Keratinocyte (primary cell): Measurements from ENCODE around the gene ERMP1. TPM values are rescaled to one million over a fixed set of nuclear protein-coding genes. Genes with fewer than 3 reads are reported as not detected.

Experiments
- DNase-seq: peaks from one replicate; pipeline ENCODE4 v3.0.0-alpha.2; 2011; ENCODE audit warnings: low read depth, missing footprints, low spot score
- FAIRE-seq: peaks from 2 replicates; lab custom pipeline; 2011; peaks lifted over from hg19 to GRCh38; lab: Jason Lieb, UNC
- H2AFZ ChIP-seq: 2 replicates; pipeline ENCODE4 v1.6.0; 2012; ENCODE audit warnings: low read length, control low read depth, inconsistent platforms; ENCODE audit not compliant: control insufficient read depth
- H3K27ac ChIP-seq: 2 replicates; pipeline ENCODE4 v1.5.1; 2011; ENCODE audit warnings: low read length; ENCODE audit not compliant: control insufficient read depth, insufficient read depth
- H3K27me3 ChIP-seq: 3 replicates; pipeline ENCODE4 v1.6.0; 2011; ENCODE audit warnings: low read length; ENCODE audit not compliant: control insufficient read depth, insufficient read depth; ENCODE audit errors: extremely low read depth
- H3K36me3 ChIP-seq, 2 experiments: 2 replicates in 1 of 2; 3 replicates in 1 of 2; pipeline ENCODE4 v1.5.1; 2011; ENCODE audit warnings: low read length in 2 of 2, mild to moderate bottlenecking in 1 of 2; ENCODE audit not compliant: control insufficient read depth in 2 of 2, insufficient read depth in 2 of 2; ENCODE audit errors: extremely low read depth in 1 of 2
- H3K4me1 ChIP-seq: 3 replicates; pipeline ENCODE4 v1.5.1; 2011; ENCODE audit warnings: low read length; ENCODE audit not compliant: control insufficient read depth, insufficient read depth; ENCODE audit errors: extremely low read depth
- H3K4me2 ChIP-seq: 3 replicates; pipeline ENCODE4 v1.6.0; 2011; ENCODE audit warnings: low read depth, low read length; ENCODE audit not compliant: control insufficient read depth, insufficient read depth; ENCODE audit errors: extremely low read depth
- H3K4me3 ChIP-seq, 3 experiments: fragments of 200-600 bp in 1 of 3; sonication (generic) in 1 of 3; 2 replicates in 2 of 3; 3 replicates in 1 of 3; pipeline ENCODE4 v1.5.1; 2011 to 2016; ENCODE audit warnings: low read length in 3 of 3, mild to moderate bottlenecking in 3 of 3, control low read depth in 2 of 3, inconsistent platforms in 1 of 3, low read depth in 1 of 3, mixed read lengths in 1 of 3, mixed run types in 1 of 3, moderate library complexity in 1 of 3; ENCODE audit not compliant: control insufficient read depth in 2 of 3, insufficient read depth in 2 of 3; ENCODE audit errors: extremely low read depth in 1 of 3
- H3K79me2 ChIP-seq: 2 replicates; pipeline ENCODE4 v1.6.0; 2012; ENCODE audit warnings: low read length; ENCODE audit not compliant: control insufficient read depth, insufficient read depth
- H3K9ac ChIP-seq: 3 replicates; pipeline ENCODE4 v1.6.0; 2011; ENCODE audit warnings: low read length; ENCODE audit not compliant: control insufficient read depth, insufficient read depth; ENCODE audit errors: extremely low read depth
- H3K9me1 ChIP-seq: 3 replicates; pipeline ENCODE4 v1.6.0; 2011; ENCODE audit warnings: low read length; ENCODE audit not compliant: control insufficient read depth, insufficient read depth; ENCODE audit errors: extremely low read depth
- H3K9me3 ChIP-seq: 2 replicates; pipeline ENCODE4 v1.5.1; 2012; ENCODE audit warnings: low read depth, low read length; ENCODE audit not compliant: control insufficient read depth
- H4K20me1 ChIP-seq: 3 replicates; pipeline ENCODE4 v1.6.0; 2011; ENCODE audit warnings: low read length; ENCODE audit not compliant: control insufficient read depth, insufficient read depth; ENCODE audit errors: extremely low read depth
- CTCF ChIP-seq, 3 experiments: IDR thresholded peaks in 1 of 3; conservative IDR thresholded peaks in 1 of 3; optimal IDR thresholded peaks in 1 of 3; 2 replicates in 2 of 3; 3 replicates in 1 of 3; pipeline versions ENCODE3 to v1.5.1; 2011; ENCODE audit warnings: low read length in 3 of 3, mild to moderate bottlenecking in 3 of 3, moderate library complexity in 2 of 3, control low read depth in 1 of 3, inconsistent platforms in 1 of 3; ENCODE audit not compliant: insufficient read depth in 2 of 3; ENCODE audit errors: extremely low read depth in 1 of 3
- EZH2 ChIP-seq: IDR thresholded peaks from one replicate; pipeline ENCODE4 v1.6.1; 2012; ENCODE audit warnings: inconsistent platforms, mild to moderate bottlenecking, low read length, moderate library complexity
- dilution Hi-C: fragments of 300-500 bp; cut with MboI; formaldehyde crosslinking; loops from one replicate; pipeline ENCODE4 v1.7.0; 2020; ENCODE audit warnings: low sequenced_read_pairs; ENCODE audit not compliant: extremely low pct_ligation_motif_present
- polyA plus RNA-seq, 5 experiments: library from polyadenylated mRNA; depleted of rRNA in 3 of 5; stranded (reverse) in 3 of 5; stranded (forward) in 1 of 5; unstranded in 1 of 5; fragments of >200 nt; gene quantifications; 1 replicate in 1 of 5; 2 replicates in 3 of 5; 3 replicates in 1 of 5; pipeline versions ENCODE4 v1.2.1 to v1.2.3, GENCODE V29; 2011 to 2012; ENCODE audit warnings: missing spikeins in 2 of 5, low read depth in 1 of 5, low replicate concordance in 1 of 5

ERMP1 gene
- polyA plus RNA-seq, 1 donor (not counting 4 experiments of a cell fraction or from before 2014, with no cell fraction given), result 27.0 TPM

- no peaks in the 10 kb centered on the region for H4K20me1 ChIP-seq
- no peaks in the 10 kb centered on the region for H3K27me3 ChIP-seq
- H3K4me2 ChIP-seq, result no peak overlapping the region
- FAIRE-seq, result no peak
- H3K36me3 ChIP-seq, result no peaks in the 10 kb centered on the region
- no peak overlapping the region for H2AFZ ChIP-seq
- DNase-seq, result no peak
- no peak overlapping the region for H3K9ac ChIP-seq
- no peaks in the 10 kb centered on the region for H3K4me1 ChIP-seq
- no peaks in the 10 kb centered on the region for H3K79me2 ChIP-seq
- no peak overlapping the region for H3K27ac ChIP-seq
- dilution Hi-C loops, result no loop called here
- no peak overlapping the region for H3K4me3 ChIP-seq
- no peaks in the 10 kb centered on the region for H3K9me1 ChIP-seq
- no peak for TF ChIP-seq CTCF (optimal IDR thresholded peaks at IDR 0.05 in 1 of 3, IDR thresholded peaks at IDR 0.05 in 1 of 3, conservative IDR thresholded peaks at IDR 0.05 in 1 of 3; ENCODE audit: extremely low read depth in 1 of 3, insufficient read depth in 2 of 3, low read length in 3 of 3)
- H3K9me3 ChIP-seq, result peaks cover 3% of the 10 kb centered on the region
These were observed 38.9 kb upstream of the ERMP1 start for GRCh38 chr9:5871785-5872184.

- Histone ChIP-seq H3K9me3 (no peaks in the 10 kb centered on the region), H3K79me2 (no peaks in the 10 kb centered on the region), H3K4me3 (no peak overlapping the region), H3K9me1 (no peaks in the 10 kb centered on the region), H3K4me2 (no peak overlapping the region), H3K4me1 (no peaks in the 10 kb centered on the region), H3K27me3 (no peaks in the 10 kb centered on the region), H3K27ac (no peak overlapping the region), H3K9ac (no peak overlapping the region), H2AFZ (no peak overlapping the region), H4K20me1 (no peaks in the 10 kb centered on the region), H3K36me3 (no peaks in the 10 kb centered on the region)
- TF ChIP-seq EZH2 (no peak), CTCF (optimal IDR thresholded peaks at IDR 0.05 in 1 of 3, IDR thresholded peaks at IDR 0.05 in 1 of 3, conservative IDR thresholded peaks at IDR 0.05 in 1 of 3; ENCODE audit: extremely low read depth in 1 of 3, insufficient read depth in 2 of 3, low read length in 3 of 3) (no peak)
- FAIRE-seq, result no peak
- no peak for DNase-seq
- dilution Hi-C loops, result no loop called here
These were observed 37.8 kb upstream of the ERMP1 start for GRCh38 chr9:5870691-5871090.
